ENCODE data around the gene FERMT3.

FERMT3 gene

GRCh38 chr11:64186492-64187165, 19.9 kb upstream of the FERMT3 start:
- no peak for DNase-seq (ENCODE audit: low spot score)

- DNase-seq (ENCODE audit: low spot score) = no peak
These were observed 14.1 kb upstream of the FERMT3 start for GRCh38 chr11:64192434-64192833.

- DNase-seq (ENCODE audit: low spot score) = no peak
These were observed 9.9 kb upstream of the FERMT3 start for GRCh38 chr11:64196626-64197025.

GRCh38 chr11:64198511-64198910, 8.0 kb upstream of the FERMT3 start:
- no peak for DNase-seq (ENCODE audit: low spot score)

GRCh38 chr11:64201543-64201942, 5.0 kb upstream of the FERMT3 start:
- no peak for DNase-seq (ENCODE audit: low spot score)

GRCh38 chr11:64202992-64203391, 3.5 kb upstream of the FERMT3 start:
- DNase-seq (ENCODE audit: low spot score) = no peak

GRCh38 chr11:64203421-64204079, 3.0 kb upstream of the FERMT3 start:
- DNase-seq (ENCODE audit: low spot score) = peak; percentile 26

- peak; percentile 12 for DNase-seq (ENCODE audit: low spot score)
These were observed 2.5 kb upstream of the FERMT3 start for GRCh38 chr11:64204080-64204440.

- DNase-seq (ENCODE audit: low spot score) = peak; percentile 92
These were observed 2.0 kb upstream of the FERMT3 start for GRCh38 chr11:64204464-64204989.

- peak; percentile 35 for DNase-seq (ENCODE audit: low spot score)
These were observed 950 bp downstream of the FERMT3 start for GRCh38 chr11:64207256-64208085.

- no peak for DNase-seq (ENCODE audit: low spot score)
These were observed 1.7 kb downstream of the FERMT3 start for GRCh38 chr11:64208086-64208795.

GRCh38 chr11:64208796-64209562, 2.5 kb downstream of the FERMT3 start:
- DNase-seq (ENCODE audit: low spot score) = no peak

GRCh38 chr11:64209563-64209843, 3.0 kb downstream of the FERMT3 start:
- peak; percentile 17 for DNase-seq (ENCODE audit: low spot score)

GRCh38 chr11:64210301-64211020, 3.9 kb downstream of the FERMT3 start:
- no peak for DNase-seq (ENCODE audit: low spot score)

- DNase-seq (ENCODE audit: low spot score) = peak; percentile 14
These were observed 4.8 kb downstream of the FERMT3 start for GRCh38 chr11:64211181-64211872.

GRCh38 chr11:64216879-64217278, 10.4 kb downstream of the FERMT3 start:
- DNase-seq (ENCODE audit: low spot score) = peak; percentile 20

GRCh38 chr11:64218628-64219353, 12.3 kb downstream of the FERMT3 start:
- no peak for DNase-seq (ENCODE audit: low spot score)

- no peak for DNase-seq (ENCODE audit: low spot score)
These were observed 12.8 kb downstream of the FERMT3 start for GRCh38 chr11:64219354-64219684.

- no peak for DNase-seq (ENCODE audit: low spot score)
These were observed 13.2 kb downstream of the FERMT3 start for GRCh38 chr11:64219755-64220154.

- DNase-seq (ENCODE audit: low spot score) = no peak
These were observed 13.8 kb downstream of the FERMT3 start for GRCh38 chr11:64220271-64220670.

Data from iPS-NIHi11 (cell line).